Forelimb muscle (tissue), 1 donor: ENCODE results near the gene FMO4. TPM values are rescaled to one million over a fixed set of nuclear protein-coding genes. Genes with fewer than 3 reads are reported as not detected.
"Not testable (repeated sequence)": the region's sequence is repeated elsewhere in the genome, so short reads cannot be mapped to it uniquely, and the experiment has no call there.

Source experiments
- DNase-seq: peaks from one replicate; pipeline ENCODE4 v3.0.0-alpha.2; 2013; ENCODE audit warnings: low read depth
- polyA plus RNA-seq: library from polyadenylated mRNA; unstranded; fragments of 120-200 nt; gene quantifications from one replicate; pipeline ENCODE4 v1.2.1, GENCODE V29; 2013; ENCODE audit not compliant: insufficient read length

Gene FMO4
- polyA plus RNA-seq, 1 donor, result 4.0 TPM

DNA sequence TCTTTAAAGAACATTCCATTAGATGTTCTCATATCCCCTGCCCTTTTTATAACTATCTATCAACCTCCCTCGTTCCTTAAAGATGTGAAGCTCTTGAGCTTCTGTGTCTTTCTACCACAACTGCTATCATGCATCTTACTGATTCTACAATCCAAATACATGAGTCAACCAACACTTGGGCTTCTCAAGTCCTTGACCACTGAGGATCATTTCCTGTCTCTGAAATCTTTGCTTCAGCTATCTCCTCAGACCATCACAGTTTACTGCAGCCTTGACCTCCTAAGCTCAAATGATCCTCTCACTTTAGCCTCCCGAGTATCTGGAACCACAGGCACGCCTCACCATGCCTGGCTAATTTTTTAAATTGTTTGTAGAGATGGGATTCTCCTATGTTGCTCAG is 75.2 kb downstream of the FMO4 start:
- DNase-seq, result no peak

DNA sequence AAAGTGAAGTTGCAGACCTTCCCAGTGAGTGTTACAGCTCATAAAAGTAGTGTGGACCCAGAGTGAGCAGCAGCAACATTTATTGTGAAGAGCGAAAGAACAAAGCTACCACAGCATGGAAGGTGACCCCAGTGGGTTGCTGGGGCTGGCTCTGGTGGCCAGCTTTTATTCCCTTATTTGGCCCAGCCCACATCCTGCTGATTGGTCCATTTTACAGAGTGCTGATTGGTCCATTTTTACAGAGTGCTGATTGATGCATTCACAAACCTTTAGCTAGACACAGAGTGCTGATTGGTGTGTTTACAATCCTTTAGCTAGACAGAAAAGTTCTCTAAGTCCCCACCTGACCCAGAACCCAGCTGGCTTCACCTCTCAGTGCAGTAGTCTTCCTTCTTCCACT is 76.8 kb downstream of the FMO4 start:
- not testable (repeated sequence) for DNase-seq

Other genes with a start within 250 kb of the FMO4 start
- 0.19 TPM for gene FMO3, start 223.3 kb upstream of the FMO4 start, polyA plus RNA-seq
- 1.2 TPM for gene FMO2, start 128.9 kb upstream of the FMO4 start, polyA plus RNA-seq
- gene FMO1, start 65.7 kb upstream of the FMO4 start, polyA plus RNA-seq, result 3.8 TPM
- 56.7 TPM for gene PRRC2C, start 171.3 kb downstream of the FMO4 start, polyA plus RNA-seq